ENCODE measurements around the gene DLGAP1.
A peak's percentile ranks its signal among the peaks of the same experiment; 100 is the strongest.
"Not testable (repeated sequence)": the region's sequence is repeated elsewhere in the genome, so short reads cannot be mapped to it uniquely, and the experiment has no call there.

The DLGAP1 gene

DNA sequence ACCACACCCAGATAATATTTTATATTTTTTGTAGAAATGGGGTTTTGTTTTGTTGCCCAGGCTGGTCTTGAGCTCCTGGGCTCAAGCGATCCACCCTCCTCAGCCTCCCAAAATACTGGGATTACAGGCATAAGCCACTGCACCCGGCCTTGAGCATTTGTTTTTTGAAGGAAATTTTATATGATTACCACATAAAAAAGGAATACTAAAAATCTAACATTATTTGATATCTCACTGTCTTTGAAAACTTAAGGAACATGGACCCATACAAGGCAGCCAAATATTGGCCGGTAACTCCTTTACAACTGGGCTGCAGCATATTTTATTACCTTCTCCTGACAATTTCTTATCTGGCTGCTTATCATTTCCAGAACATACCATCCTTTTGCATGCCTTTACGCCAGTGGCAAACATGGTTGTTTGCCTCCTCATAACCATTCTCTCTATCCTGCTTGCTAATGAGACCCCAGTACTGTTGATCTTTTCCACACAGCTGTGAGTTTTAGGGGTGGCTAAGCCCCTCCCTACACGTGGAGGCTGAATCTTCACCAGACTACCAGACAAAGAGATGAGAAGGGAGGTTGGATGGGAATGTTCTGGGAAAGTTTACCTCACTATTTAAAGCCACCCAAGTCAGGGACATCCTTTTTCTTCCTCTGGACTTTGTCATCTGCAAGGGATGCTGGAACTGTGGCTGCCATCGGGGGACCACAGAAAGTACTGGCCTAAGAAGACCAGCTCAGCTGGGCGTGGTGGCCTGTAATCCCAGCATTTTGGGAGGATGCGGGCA, 847.6 kb downstream of the DLGAP1 start:
- peaks cover 2% of the 10 kb centered on the region for H3K36me3 ChIP-seq (ENCODE audit: control insufficient read depth, insufficient read depth, low read length)
- peak overlapping the region; percentile 56 for H2BK120ac ChIP-seq (ENCODE audit: low read depth, low read length)
- peak overlapping the region; percentile 16 for H3K27ac ChIP-seq (ENCODE audit: low read depth, low read length)
- H3K79me2 ChIP-seq (ENCODE audit: control insufficient read depth, insufficient read depth, low read length), result peaks cover 36% of the 10 kb centered on the region
- no peaks in the 10 kb centered on the region for H3K27me3 ChIP-seq (ENCODE audit: insufficient read depth, low read length, poor library complexity)
- no peak overlapping the region for H4K8ac ChIP-seq (ENCODE audit: low read depth, low read length)
- peak overlapping the region; percentile 95 for H2AK5ac ChIP-seq (ENCODE audit: low read length)
- H3K4me2 ChIP-seq (ENCODE audit: low read length), result no peak overlapping the region
- H3K79me1 ChIP-seq (ENCODE audit: low read length), result peaks cover 2% of the 10 kb centered on the region
- DNase-seq, result no peak
- peak overlapping the region; percentile 49 for H3K9ac ChIP-seq (ENCODE audit: low read length)
- peak overlapping the region; percentile 66 for H3K56ac ChIP-seq (ENCODE audit: low read length)
- no CpG with 5 or more reads among the region's 8 CpGs for WGBS (ENCODE audit: extremely low coverage, insufficient coverage, low lambda C conversion rate)
- H3K4me3 ChIP-seq (ENCODE audit: low read length), result no peak overlapping the region
- H3K18ac ChIP-seq (ENCODE audit: low read length), result peak overlapping the region; percentile 89
- H3K4me1 ChIP-seq (ENCODE audit: control insufficient read depth, low read depth, low read length), result peaks cover 12% of the 10 kb centered on the region
- no peak overlapping the region for H4K5ac ChIP-seq (ENCODE audit: low read length)
- no peak overlapping the region for H2BK15ac ChIP-seq (replicated peaks; ENCODE audit: low read depth)
- peak overlapping the region; percentile 92 for H3K23ac ChIP-seq (ENCODE audit: low read length)
- peak overlapping the region; percentile 56 for H2BK5ac ChIP-seq (ENCODE audit: low read length)
- H3K4ac ChIP-seq (ENCODE audit: low read depth, low read length), result peak overlapping the region; percentile 83

DNA sequence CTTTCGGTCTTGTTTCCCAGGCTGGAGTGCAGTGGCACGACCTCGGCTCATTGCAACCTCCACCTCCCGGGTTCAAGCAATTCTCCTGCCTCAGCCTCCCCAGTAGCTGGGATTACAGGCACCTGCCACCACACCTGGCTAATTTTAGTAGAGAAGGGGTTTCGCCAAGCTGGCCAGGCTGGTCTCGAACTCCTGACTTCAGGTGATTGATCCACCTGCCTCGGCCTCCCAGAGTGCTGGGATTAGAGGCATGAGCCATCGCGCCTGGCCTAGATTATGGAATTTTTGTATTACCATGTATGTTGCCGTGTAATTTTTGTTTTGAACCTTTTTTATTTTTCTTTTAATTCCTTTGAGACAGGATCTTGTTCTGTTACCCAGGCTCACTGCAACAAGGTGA, 848.2 kb downstream of the DLGAP1 start:
- H3K23ac ChIP-seq (ENCODE audit: low read length); H2BK120ac ChIP-seq (ENCODE audit: low read depth, low read length); H3K36me3 ChIP-seq (ENCODE audit: control insufficient read depth, insufficient read depth, low read length); DNase-seq; H2BK15ac ChIP-seq (replicated peaks; ENCODE audit: low read depth); H3K79me1 ChIP-seq (ENCODE audit: low read length); H4K8ac ChIP-seq (ENCODE audit: low read depth, low read length); H3K4me2 ChIP-seq (ENCODE audit: low read length); H3K27me3 ChIP-seq (ENCODE audit: insufficient read depth, low read length, poor library complexity); H3K4me3 ChIP-seq (ENCODE audit: low read length); H4K5ac ChIP-seq (ENCODE audit: low read length); H2AK5ac ChIP-seq (ENCODE audit: low read length); H2BK5ac ChIP-seq (ENCODE audit: low read length): not testable (repeated sequence)
- Histone ChIP-seq H3K4me1 (ENCODE audit: control insufficient read depth, low read depth, low read length) (peaks cover 14% of the 10 kb centered on the region), H3K56ac (ENCODE audit: low read length) (peak overlapping the region; percentile 66), H3K9ac (ENCODE audit: low read length) (peak overlapping the region; percentile 10), H3K4ac (ENCODE audit: low read depth, low read length) (peak overlapping the region; percentile 83), H3K79me2 (ENCODE audit: control insufficient read depth, insufficient read depth, low read length) (peaks cover 36% of the 10 kb centered on the region), H3K27ac (ENCODE audit: low read depth, low read length) (peak overlapping the region; percentile 16), H3K18ac (ENCODE audit: low read length) (peak overlapping the region; percentile 89)
- no CpG with 5 or more reads among the region's 10 CpGs for WGBS (ENCODE audit: extremely low coverage, insufficient coverage, low lambda C conversion rate)

DNA sequence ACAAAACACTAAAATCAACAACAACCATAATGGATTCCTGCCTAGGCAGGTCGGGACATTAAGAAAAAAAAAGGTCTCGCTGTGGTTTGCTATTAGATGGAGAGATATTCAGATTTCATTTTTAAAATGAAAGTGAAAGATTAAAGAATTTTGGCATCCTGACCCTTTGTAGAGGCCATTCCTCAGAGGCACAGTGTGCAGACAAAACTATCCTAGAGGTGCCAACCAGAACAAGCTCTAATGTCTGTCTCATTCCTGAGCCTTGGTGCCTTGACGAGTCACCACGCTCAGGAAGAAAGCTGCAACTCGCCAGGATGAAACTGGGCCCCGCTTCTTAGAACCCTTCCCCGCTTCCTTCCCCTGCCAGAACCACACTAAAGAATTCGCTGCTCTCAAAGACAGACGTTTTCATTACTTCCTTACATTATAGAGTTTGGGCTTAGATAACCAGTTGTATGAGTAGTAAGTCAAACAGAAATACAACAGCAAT, 849.1 kb downstream of the DLGAP1 start:
- Histone ChIP-seq H3K27me3 (ENCODE audit: insufficient read depth, low read length, poor library complexity) (no peaks in the 10 kb centered on the region), H4K8ac (ENCODE audit: low read depth, low read length) (peak overlapping the region; percentile 59), H3K79me1 (ENCODE audit: low read length) (peaks cover 2% of the 10 kb centered on the region), H3K4me2 (ENCODE audit: low read length) (peak overlapping the region; percentile 66), H3K36me3 (ENCODE audit: control insufficient read depth, insufficient read depth, low read length) (peaks cover 2% of the 10 kb centered on the region), H2AK5ac (ENCODE audit: low read length) (peak overlapping the region; percentile 97), H3K79me2 (ENCODE audit: control insufficient read depth, insufficient read depth, low read length) (peaks cover 36% of the 10 kb centered on the region), H3K9ac (ENCODE audit: low read length) (peak overlapping the region; percentile 99), H3K18ac (ENCODE audit: low read length) (peak overlapping the region; percentile 99), H3K4me1 (ENCODE audit: control insufficient read depth, low read depth, low read length) (peaks cover 9% of the 10 kb centered on the region), H2BK15ac (replicated peaks; ENCODE audit: low read depth) (peak overlapping the region; percentile 88), H2BK120ac (ENCODE audit: low read depth, low read length) (peak overlapping the region; percentile 93), H4K5ac (ENCODE audit: low read length) (peak overlapping the region; percentile 64), H3K4ac (ENCODE audit: low read depth, low read length) (peak overlapping the region; percentile 99), H3K23ac (ENCODE audit: low read length) (peak overlapping the region; percentile 48), H3K56ac (ENCODE audit: low read length) (peak overlapping the region; percentile 94), H2BK5ac (ENCODE audit: low read length) (peak overlapping the region; percentile 97), H3K27ac (ENCODE audit: low read depth, low read length) (peak overlapping the region; percentile 100), H3K4me3 (ENCODE audit: low read length) (peak overlapping the region; percentile 41)
- peak; percentile 58 for DNase-seq
- WGBS (ENCODE audit: extremely low coverage, insufficient coverage, low lambda C conversion rate), result no CpG with 5 or more reads among the region's 9 CpGs

DNA sequence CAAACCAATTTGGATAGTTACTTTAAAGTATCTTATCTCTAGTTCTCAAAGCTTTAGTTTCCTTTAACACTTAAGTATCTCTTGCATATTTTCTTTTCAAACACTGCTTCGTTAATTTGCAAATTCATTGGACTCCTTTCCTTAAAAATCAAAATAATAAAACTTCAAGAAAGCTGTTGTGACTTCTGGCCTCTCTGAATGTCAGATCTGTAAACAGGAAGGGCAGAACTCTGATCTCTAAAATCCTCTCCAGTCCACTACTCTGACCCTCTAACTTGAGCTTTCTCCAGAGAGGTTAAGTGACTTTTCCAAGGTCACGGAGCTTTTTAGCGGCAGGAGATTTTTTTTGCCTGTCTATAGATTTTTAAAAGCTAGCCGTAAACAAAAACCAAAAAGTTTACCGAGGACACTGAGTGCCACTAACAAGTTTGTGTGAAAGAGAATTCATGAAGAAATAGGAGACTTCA, 849.6 kb downstream of the DLGAP1 start:
- H3K4ac ChIP-seq (ENCODE audit: low read depth, low read length), result peak overlapping the region; percentile 70
- H4K8ac ChIP-seq (ENCODE audit: low read depth, low read length), result no peak overlapping the region
- H3K36me3 ChIP-seq (ENCODE audit: control insufficient read depth, insufficient read depth, low read length), result peaks cover 2% of the 10 kb centered on the region
- peak overlapping the region; percentile 89 for H3K4me3 ChIP-seq (ENCODE audit: low read length)
- peak overlapping the region; percentile 100 for H3K27ac ChIP-seq (ENCODE audit: low read depth, low read length)
- H3K23ac ChIP-seq (ENCODE audit: low read length), result no peak overlapping the region
- H2BK120ac ChIP-seq (ENCODE audit: low read depth, low read length), result peak overlapping the region; percentile 93
- peak overlapping the region; percentile 98 for H3K56ac ChIP-seq (ENCODE audit: low read length)
- H3K18ac ChIP-seq (ENCODE audit: low read length), result peak overlapping the region; percentile 100
- peak overlapping the region; percentile 88 for H2BK15ac ChIP-seq (replicated peaks; ENCODE audit: low read depth)
- H3K4me2 ChIP-seq (ENCODE audit: low read length), result peak overlapping the region; percentile 75
- no peak overlapping the region for H4K5ac ChIP-seq (ENCODE audit: low read length)
- peaks cover 36% of the 10 kb centered on the region for H3K79me2 ChIP-seq (ENCODE audit: control insufficient read depth, insufficient read depth, low read length)
- DNase-seq, result no peak
- no peaks in the 10 kb centered on the region for H3K27me3 ChIP-seq (ENCODE audit: insufficient read depth, low read length, poor library complexity)
- peak overlapping the region; percentile 99 for H3K9ac ChIP-seq (ENCODE audit: low read length)
- peaks cover 9% of the 10 kb centered on the region for H3K4me1 ChIP-seq (ENCODE audit: control insufficient read depth, low read depth, low read length)
- WGBS (ENCODE audit: extremely low coverage, insufficient coverage, low lambda C conversion rate), result no CpG with 5 or more reads among the region's 5 CpGs
- peak overlapping the region; percentile 100 for H2BK5ac ChIP-seq (ENCODE audit: low read length)
- peaks cover 2% of the 10 kb centered on the region for H3K79me1 ChIP-seq (ENCODE audit: low read length)
- no peak overlapping the region for H2AK5ac ChIP-seq (ENCODE audit: low read length)

DNA sequence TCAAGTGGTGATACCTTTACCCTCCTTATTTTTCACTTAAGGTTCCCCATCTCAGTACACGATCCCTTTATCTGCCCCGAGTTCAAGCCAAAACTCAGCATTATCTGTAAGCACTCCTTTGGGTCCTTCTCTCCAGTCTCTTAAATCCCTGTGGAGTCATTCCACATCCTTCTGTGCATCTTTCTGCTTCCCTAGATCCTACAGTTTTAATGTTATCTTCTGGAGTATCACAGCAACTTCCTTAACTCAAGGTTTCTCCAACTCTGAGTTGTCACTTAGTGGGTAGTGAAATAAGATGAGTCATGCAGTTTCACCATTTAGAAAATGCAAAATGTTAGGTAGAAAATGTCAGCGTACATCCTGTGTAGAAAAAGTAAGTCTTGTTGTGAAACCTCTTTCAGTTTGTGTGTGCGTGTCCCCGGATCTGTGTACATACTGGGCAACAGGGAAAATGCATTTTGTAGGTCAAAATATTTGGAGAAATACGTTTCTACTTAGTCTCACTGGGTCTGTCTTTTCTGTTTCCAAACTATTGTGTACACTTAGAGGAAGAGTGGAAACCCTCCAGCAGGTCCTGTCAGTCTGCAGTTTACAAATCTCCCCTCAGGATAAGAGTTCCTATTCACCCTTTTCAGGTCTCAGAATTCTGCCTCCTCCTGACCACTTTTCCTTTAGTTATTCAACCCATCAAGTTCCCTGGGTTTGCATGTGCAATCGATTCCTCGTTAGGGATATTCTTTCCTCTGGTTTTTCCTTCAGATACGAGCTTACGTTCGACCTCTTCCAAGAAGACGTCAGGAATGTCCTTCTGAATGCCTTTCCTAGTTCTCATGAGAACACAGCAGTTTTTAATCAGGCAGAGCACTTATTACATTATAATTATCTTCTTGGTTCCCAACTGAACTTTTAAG, 850.4 kb downstream of the DLGAP1 start:
- peak overlapping the region; percentile 80 for H3K23ac ChIP-seq (ENCODE audit: low read length)
- H3K56ac ChIP-seq (ENCODE audit: low read length), result peak overlapping the region; percentile 98
- H4K5ac ChIP-seq (ENCODE audit: low read length), result peak overlapping the region; percentile 98
- peaks cover 36% of the 10 kb centered on the region for H3K79me2 ChIP-seq (ENCODE audit: control insufficient read depth, insufficient read depth, low read length)
- peak overlapping the region; percentile 89 for H3K4me3 ChIP-seq (ENCODE audit: low read length)
- H2AK5ac ChIP-seq (ENCODE audit: low read length), result peak overlapping the region; percentile 97
- H3K27ac ChIP-seq (ENCODE audit: low read depth, low read length), result peak overlapping the region; percentile 100
- peaks cover 7% of the 10 kb centered on the region for H3K4me1 ChIP-seq (ENCODE audit: control insufficient read depth, low read depth, low read length)
- H3K9ac ChIP-seq (ENCODE audit: low read length), result peak overlapping the region; percentile 99
- H2BK120ac ChIP-seq (ENCODE audit: low read depth, low read length), result peak overlapping the region; percentile 100
- no CpG with 5 or more reads among the region's 12 CpGs for WGBS (ENCODE audit: extremely low coverage, insufficient coverage, low lambda C conversion rate)
- H3K4ac ChIP-seq (ENCODE audit: low read depth, low read length), result peak overlapping the region; percentile 95
- peaks cover 2% of the 10 kb centered on the region for H3K36me3 ChIP-seq (ENCODE audit: control insufficient read depth, insufficient read depth, low read length)
- peaks cover 2% of the 10 kb centered on the region for H3K79me1 ChIP-seq (ENCODE audit: low read length)
- DNase-seq, result peak; percentile 87
- H2BK5ac ChIP-seq (ENCODE audit: low read length), result peak overlapping the region; percentile 100
- peak overlapping the region; percentile 75 for H3K4me2 ChIP-seq (ENCODE audit: low read length)
- peak overlapping the region; percentile 91 for H4K8ac ChIP-seq (ENCODE audit: low read depth, low read length)
- H2BK15ac ChIP-seq (replicated peaks; ENCODE audit: low read depth), result peak overlapping the region; percentile 97
- no peaks in the 10 kb centered on the region for H3K27me3 ChIP-seq (ENCODE audit: insufficient read depth, low read length, poor library complexity)
- peak overlapping the region; percentile 100 for H3K18ac ChIP-seq (ENCODE audit: low read length)
